Activated naive CD4-positive, alpha-beta T cell treated with anti-CD3 and anti-CD28 coated beads, Interleukin-2, amount 50 U/mL, for 72 hours (primary cell): ENCODE results near the gene SCYGR1. TPM values are rescaled to one million over a fixed set of nuclear protein-coding genes. Genes with fewer than 3 reads are reported as not detected.
"Not testable (repeated sequence)": the region's sequence is repeated elsewhere in the genome, so short reads cannot be mapped to it uniquely, and the experiment has no call there.

ENCODE experiments used
- ATAC-seq, 2 donors: fragments of 150-1000 bp; cut with Tn5 transposase; 2 replicates each; pipeline ENCODE4 v1.10.0; 2021; ENCODE audit warnings: mild to moderate bottlenecking in 2 of 2, moderate library complexity in 2 of 2
- DNase-seq, 2 donors: peaks; one replicate each; pipeline ENCODE4 v3.0.0; 2021 to 2022; ENCODE audit warnings: low spot score in 2 of 2
- H3K27ac Mint-ChIP-seq, 2 donors: one replicate each; pipeline ENCODE4 v1.8.0; 2022; ENCODE audit warnings: mild to moderate bottlenecking in 2 of 2, mixed read lengths in 2 of 2
- H3K36me3 Mint-ChIP-seq, 2 donors: one replicate each; pipeline ENCODE4 v1.8.0; 2022; ENCODE audit warnings: mixed read lengths in 2 of 2
- H3K9me3 Mint-ChIP-seq, 2 donors: one replicate each; pipeline ENCODE4 v1.8.0; 2022; ENCODE audit warnings: mixed read lengths in 2 of 2
- total RNA-seq, 2 donors: library from RNA; stranded (reverse); gene quantifications; one replicate each; pipeline ENCODE4 v1.2.3, GENCODE V29; 2022

The SCYGR1 gene
- not detected for total RNA-seq

- not testable (repeated sequence) for H3K9me3 Mint-ChIP-seq, DNase-seq, ATAC-seq, H3K36me3 Mint-ChIP-seq, H3K27ac Mint-ChIP-seq
Observed at GRCh38 chr2:227387583-227387982, at the start of gene SCYGR1. SCYGR1 (minus strand) TSS chr2:227387949; CDS start chr2:227387949, 0 bp downstream.

GRCh38 chr2:227436436-227437174 lies 48.9 kb upstream of the SCYGR1 start:
- Mint-ChIP-seq H3K27ac (no peak overlapping the region), H3K9me3 (peaks cover 10 to 23% of the 10 kb centered on the region in 2 donors), H3K36me3 (peaks cover 20 to 29% of the 10 kb centered on the region in 2 donors)
- DNase-seq: no peak
- ATAC-seq: no peak

- DNase-seq: no peak
- no peak for ATAC-seq
- peaks cover 10 to 27% of the 10 kb centered on the region in 2 donors for H3K9me3 Mint-ChIP-seq
- H3K36me3 Mint-ChIP-seq: peaks cover 22 to 41% of the 10 kb centered on the region in 2 donors
- H3K27ac Mint-ChIP-seq: no peak overlapping the region
Observed at GRCh38 chr2:227433171-227433570, 45.4 kb upstream of the SCYGR1 start.

GRCh38 chr2:227430639-227431038 lies 42.9 kb upstream of the SCYGR1 start:
- H3K27ac Mint-ChIP-seq: no peak overlapping the region

GRCh38 chr2:227428731-227429285 lies 41.1 kb upstream of the SCYGR1 start:
- no peak overlapping the region for H3K27ac Mint-ChIP-seq
- ATAC-seq: no peak

More at GRCh38 chr2:227430639-227431038, 42.9 kb upstream of the SCYGR1 start:
- peaks cover 10 to 28% of the 10 kb centered on the region in 2 donors for H3K9me3 Mint-ChIP-seq
- ATAC-seq (no peak), DNase-seq (no peak)
- peaks cover 22 to 35% of the 10 kb centered on the region in 2 donors for H3K36me3 Mint-ChIP-seq

GRCh38 chr2:227423656-227424499 lies 36.1 kb upstream of the SCYGR1 start:
- DNase-seq (no peak), ATAC-seq (no peak)
- Mint-ChIP-seq H3K9me3 (peaks cover 0 to 6% of the 10 kb centered on the region in 2 donors), H3K27ac (no peak overlapping the region), H3K36me3 (no peaks in the 10 kb centered on the region)

More at GRCh38 chr2:227428731-227429285, 41.1 kb upstream of the SCYGR1 start:
- no peak for DNase-seq
- Mint-ChIP-seq H3K9me3 (peaks cover 10 to 28% of the 10 kb centered on the region in 2 donors), H3K36me3 (peaks cover 22 to 30% of the 10 kb centered on the region in 2 donors)

GRCh38 chr2:227420087-227421052 lies 32.6 kb upstream of the SCYGR1 start:
- no peak for DNase-seq
- ATAC-seq: no peak
- Mint-ChIP-seq H3K9me3 (no peaks in the 10 kb centered on the region), H3K36me3 (peaks cover 0 to 7% of the 10 kb centered on the region in 2 donors), H3K27ac (no peak overlapping the region)

- Mint-ChIP-seq H3K27ac (peak overlapping the region in 1 of 2 donors; percentile 84), H3K36me3 (peaks cover 0 to 7% of the 10 kb centered on the region in 2 donors)
- no peak for ATAC-seq
Observed at GRCh38 chr2:227416701-227417100, 29.0 kb upstream of the SCYGR1 start.

GRCh38 chr2:227415538-227416424 lies 28.0 kb upstream of the SCYGR1 start:
- no peaks in the 10 kb centered on the region for H3K9me3 Mint-ChIP-seq
- peaks cover 0 to 7% of the 10 kb centered on the region in 2 donors for H3K36me3 Mint-ChIP-seq
- H3K27ac Mint-ChIP-seq: peak overlapping the region in 1 of 2 donors; percentile 93
- DNase-seq: no peak
- no peak for ATAC-seq

More at GRCh38 chr2:227416701-227417100, 29.0 kb upstream of the SCYGR1 start:
- DNase-seq: no peak
- H3K9me3 Mint-ChIP-seq: no peaks in the 10 kb centered on the region

GRCh38 chr2:227414846-227415245 lies 27.1 kb upstream of the SCYGR1 start:
- H3K9me3 Mint-ChIP-seq: no peaks in the 10 kb centered on the region
- H3K27ac Mint-ChIP-seq: no peak overlapping the region
- peaks cover 0 to 7% of the 10 kb centered on the region in 2 donors for H3K36me3 Mint-ChIP-seq
- no peak for ATAC-seq
- no peak for DNase-seq

GRCh38 chr2:227413371-227413770 lies 25.6 kb upstream of the SCYGR1 start:
- Mint-ChIP-seq H3K36me3 (peaks cover 0 to 7% of the 10 kb centered on the region in 2 donors), H3K9me3 (no peaks in the 10 kb centered on the region), H3K27ac (peak overlapping the region; percentile 3 to 14)
- ATAC-seq: no peak
- no peak for DNase-seq

- ATAC-seq (no peak), DNase-seq (no peak)
- Mint-ChIP-seq H3K27ac (peak overlapping the region; percentile 14 to 51), H3K36me3 (peaks cover 0 to 12% of the 10 kb centered on the region in 2 donors), H3K9me3 (no peaks in the 10 kb centered on the region)
Observed at GRCh38 chr2:227412877-227413276, 25.1 kb upstream of the SCYGR1 start.

GRCh38 chr2:227411990-227412350 lies 24.2 kb upstream of the SCYGR1 start:
- peak overlapping the region; percentile 87 to 95 for H3K27ac Mint-ChIP-seq
- ATAC-seq (no peak), DNase-seq (no peak)
- no peaks in the 10 kb centered on the region for H3K9me3 Mint-ChIP-seq
- H3K36me3 Mint-ChIP-seq: peaks cover 0 to 11% of the 10 kb centered on the region in 2 donors

- peak overlapping the region; percentile 87 to 95 for H3K27ac Mint-ChIP-seq
- DNase-seq (peak; percentile 62 to 85), ATAC-seq (peak; percentile 95 to 96)
- no peaks in the 10 kb centered on the region for H3K9me3 Mint-ChIP-seq
- H3K36me3 Mint-ChIP-seq: peaks cover 0 to 7% of the 10 kb centered on the region in 2 donors
Observed at GRCh38 chr2:227411320-227411989, 23.7 kb upstream of the SCYGR1 start.
